GM21447 (cell line): ENCODE data around the gene RIMKLB.
"Not testable (repeated sequence)": the region's sequence is repeated elsewhere in the genome, so short reads cannot be mapped to it uniquely, and the experiment has no call there.

Source experiments
- ATAC-seq: cut with Tn5 transposase; IDR thresholded peaks from one replicate; pipeline ENCODE4 v1.9.1; 2021; ENCODE audit not compliant: unreplicated experiment

Gene RIMKLB

GRCh38 chr12:8816448-8817050, 118.8 kb downstream of the RIMKLB start:
- ATAC-seq = no peak

DNA sequence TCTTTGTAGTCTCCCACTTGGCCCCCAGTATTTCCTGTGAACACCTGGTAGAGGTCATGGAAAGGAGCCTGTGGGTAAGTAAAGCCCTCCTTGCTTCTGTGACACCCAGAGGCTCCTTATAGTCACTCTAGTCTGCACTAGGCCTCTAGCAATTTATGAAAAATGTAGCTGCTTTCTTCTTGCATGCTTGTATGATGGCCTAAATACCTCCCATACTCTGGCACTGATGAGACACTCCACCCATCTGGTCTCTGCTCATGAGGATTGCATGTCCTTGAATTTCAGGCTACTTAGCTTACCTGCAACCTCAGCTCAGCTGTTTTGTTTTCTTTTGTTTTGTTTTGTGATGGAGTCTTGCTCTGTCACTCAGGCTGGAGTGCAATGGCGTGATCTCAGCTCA, 120.1 kb downstream of the RIMKLB start:
- ATAC-seq = no peak

DNA sequence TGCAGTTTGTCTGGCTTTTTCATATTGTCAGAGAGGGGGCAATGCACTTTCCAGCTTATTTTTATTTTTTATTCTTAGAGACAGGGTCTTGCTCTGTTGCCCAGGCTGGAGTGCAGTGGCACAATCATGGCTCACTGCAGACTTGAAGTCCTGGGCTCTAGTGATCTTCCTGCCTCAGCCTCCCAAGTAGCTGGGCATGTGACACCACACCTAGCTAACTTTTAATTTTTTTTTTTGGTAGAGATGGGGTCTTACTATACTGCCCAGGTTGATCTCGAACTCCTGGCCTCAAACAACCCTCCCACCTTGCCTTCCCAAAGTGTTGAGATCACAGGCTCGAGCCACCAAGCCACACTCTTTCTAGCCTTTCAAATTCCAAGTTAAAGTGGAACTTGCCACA, 120.7 kb downstream of the RIMKLB start:
- no peak for ATAC-seq

DNA sequence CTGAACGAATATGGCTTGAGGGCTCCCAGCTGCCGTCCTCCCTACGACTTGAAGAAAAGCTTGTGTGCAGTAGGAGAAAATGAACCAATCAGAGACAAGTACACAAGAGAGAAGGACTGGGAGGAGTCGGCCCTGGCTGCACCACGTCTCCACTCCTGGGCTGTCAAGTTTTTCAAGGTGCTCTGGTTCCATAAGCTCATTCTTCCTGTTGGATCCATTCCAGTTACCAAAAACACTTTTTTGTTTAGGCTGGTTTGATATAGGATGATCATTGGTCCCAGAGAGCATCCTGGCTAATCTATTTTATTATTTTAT, 121.8 kb downstream of the RIMKLB start:
- no peak for ATAC-seq

DNA sequence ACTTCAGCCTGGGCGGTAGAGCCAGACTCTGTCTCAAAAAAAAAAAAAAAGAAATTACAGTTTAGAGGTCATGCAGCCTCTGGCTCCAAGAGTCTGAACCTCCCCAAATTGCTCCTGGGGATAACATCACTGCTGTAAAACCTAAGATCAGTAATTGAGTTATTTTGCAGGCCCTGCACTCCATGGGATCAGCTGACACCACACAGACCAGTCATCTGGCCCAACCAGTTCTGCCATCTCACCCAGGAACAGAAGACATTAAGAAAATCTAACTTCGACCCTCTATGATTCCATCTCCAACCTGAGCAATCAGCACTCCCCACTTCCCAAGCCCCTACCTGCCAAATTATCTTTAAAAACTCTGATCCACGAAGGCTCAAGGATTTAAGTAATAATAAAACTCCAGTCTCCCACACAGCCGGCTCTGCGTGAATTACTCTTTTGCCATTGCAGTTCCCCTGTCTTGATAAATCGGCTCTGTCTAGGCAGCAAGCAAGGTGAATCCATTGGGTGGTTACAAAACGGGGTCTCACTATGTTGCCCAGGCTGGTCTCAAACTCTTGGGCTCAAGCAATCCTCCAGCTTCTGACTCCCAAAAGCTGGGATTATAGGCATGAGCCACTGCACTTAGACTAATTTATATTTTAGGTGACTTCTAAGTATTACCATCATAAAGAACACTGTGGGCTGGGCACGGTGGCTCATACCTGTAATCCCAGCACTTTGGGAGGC, 123.1 kb downstream of the RIMKLB start:
- not testable (repeated sequence) for ATAC-seq

DNA sequence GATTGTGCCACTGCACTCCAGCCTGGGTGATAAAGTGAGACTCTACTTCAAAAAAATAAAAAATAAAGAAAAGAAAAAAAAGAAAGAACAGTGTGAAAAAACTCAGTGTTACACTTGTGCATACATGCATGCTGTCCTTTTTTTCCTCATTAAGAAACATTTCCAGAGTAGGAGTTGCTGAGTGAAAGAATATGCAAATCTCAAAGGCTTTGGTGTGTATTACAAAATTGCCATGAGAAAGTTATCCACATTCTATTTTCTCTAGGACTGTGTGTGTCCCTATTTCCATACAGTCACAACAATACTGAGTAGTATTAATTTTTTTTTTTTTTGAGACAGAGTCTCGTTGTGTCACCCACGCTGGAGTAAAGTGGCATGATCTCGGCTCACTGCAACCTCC, 123.8 kb downstream of the RIMKLB start:
- no peak for ATAC-seq

DNA sequence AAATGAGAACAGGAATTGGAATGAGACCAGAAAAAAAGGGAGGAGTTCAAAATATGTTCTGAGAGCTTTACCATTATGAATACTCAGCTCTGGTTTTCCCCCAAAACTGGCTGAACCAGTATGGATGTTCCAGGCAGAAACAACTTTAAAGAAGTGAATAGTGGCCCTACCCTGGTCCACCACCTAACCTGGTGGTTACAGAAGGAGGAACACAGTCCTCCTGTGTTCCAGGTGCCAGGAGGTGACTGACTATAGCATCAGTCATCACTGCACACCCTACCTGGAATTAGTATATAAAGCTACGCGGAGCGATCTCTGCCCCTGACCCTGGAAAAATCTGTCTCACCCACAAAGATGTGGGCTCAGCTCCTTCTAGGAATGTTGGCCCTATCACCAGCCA, 124.5 kb downstream of the RIMKLB start, which contains the start of gene A2ML1:
Gene A2ML1 (plus strand): TSS at position 324 of the 400 bp plus-strand sequence. CDS start 31 bp downstream, at position 355.
- ATAC-seq = no peak

DNA sequence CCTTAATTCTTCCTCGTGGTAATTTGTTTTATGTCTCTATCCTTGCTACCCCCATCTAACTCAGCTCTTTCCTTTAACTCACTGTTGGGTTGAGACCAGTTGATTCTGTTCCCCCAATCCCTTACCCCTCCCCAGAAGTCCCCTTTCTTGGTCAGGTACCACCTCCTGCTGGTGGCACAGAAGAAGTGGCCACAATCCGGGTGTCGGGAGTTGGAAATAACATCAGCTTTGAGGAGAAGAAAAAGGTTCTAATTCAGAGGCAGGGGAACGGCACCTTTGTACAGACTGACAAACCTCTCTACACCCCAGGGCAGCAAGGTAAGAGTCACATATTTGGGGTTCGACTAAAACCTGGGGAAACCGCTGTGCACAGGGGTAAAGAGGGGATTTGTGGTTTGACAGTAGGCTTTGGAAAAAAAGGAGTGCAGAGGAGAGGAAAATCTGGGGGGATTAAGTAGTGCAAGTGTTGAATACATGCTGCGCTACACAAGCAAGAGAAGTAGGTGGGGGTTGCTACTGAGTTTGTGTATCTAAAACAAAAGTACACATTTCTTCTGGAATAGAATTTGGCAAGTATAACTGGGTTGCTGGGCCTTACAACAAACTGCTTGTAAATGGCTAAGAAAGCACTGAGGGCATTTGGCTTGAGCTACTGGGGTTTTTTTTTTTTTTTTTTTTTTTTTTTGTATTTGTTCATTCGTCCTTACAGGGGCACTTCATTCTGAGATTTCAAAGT, 125.9 kb downstream of the RIMKLB start:
- ATAC-seq = no peak

GRCh38 chr12:8827551-8828256, 129.9 kb downstream of the RIMKLB start:
- no peak for ATAC-seq

- ATAC-seq = no peak
Observed at GRCh38 chr12:8828257-8829124, 130.7 kb downstream of the RIMKLB start.

DNA sequence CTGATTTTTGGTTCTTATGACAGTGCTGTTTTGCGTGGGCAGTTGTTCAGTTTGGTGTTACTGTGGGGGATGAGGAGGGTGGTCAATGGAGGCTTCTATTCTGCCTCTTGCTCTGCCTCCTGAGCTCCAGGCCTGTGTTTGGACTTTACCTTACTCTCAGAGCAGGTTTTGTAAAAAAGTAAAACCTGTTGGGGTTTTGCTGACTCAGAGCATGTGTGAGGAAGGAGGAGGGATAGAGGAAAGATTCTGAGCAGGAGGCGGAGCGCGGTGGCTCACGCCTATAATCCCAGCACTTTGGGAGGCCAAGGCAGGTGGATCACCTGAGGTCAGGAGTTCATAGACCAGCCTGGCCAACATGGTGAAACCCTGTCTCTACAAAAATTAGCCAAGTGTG, 131.3 kb downstream of the RIMKLB start:
- no peak for ATAC-seq

DNA sequence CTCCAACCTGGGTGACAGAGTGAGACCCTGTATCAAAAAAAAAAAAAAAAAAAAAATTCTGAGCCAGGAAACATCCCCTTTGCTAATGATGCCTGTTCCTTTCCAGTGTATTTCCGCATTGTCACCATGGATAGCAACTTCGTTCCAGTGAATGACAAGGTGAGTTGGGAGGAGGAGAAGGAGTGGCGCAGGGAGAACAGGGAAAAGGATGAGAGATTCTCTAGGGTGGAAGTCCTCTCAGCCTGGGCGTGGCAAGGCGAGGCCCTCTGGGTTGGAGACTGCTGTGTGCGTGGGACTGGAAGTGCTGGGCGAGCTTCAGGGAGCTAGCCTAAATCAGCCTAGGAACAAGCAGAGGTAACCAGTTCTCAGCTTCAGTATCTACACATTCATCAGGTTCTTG, 131.8 kb downstream of the RIMKLB start:
- ATAC-seq = no peak

DNA sequence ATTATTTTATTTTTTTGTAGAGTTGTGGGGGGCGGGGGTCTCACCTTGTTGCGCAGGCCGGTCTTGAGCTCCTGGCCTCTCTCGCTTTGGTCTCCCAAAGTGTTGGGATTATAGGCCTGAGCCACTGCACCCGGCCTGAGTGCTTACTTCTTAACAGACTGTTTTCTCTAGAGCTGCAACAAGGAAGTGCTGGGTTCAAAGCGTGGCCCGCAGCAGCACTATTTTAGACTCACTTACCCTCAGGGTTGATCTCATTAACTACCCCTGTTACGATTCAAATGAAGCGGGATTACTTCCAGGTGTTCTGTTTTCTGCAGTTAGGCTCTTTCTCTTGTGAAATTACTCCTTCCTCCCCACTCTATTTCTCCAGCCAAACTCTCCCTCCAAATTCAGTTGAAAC, 133.3 kb downstream of the RIMKLB start:
- no peak for ATAC-seq

DNA sequence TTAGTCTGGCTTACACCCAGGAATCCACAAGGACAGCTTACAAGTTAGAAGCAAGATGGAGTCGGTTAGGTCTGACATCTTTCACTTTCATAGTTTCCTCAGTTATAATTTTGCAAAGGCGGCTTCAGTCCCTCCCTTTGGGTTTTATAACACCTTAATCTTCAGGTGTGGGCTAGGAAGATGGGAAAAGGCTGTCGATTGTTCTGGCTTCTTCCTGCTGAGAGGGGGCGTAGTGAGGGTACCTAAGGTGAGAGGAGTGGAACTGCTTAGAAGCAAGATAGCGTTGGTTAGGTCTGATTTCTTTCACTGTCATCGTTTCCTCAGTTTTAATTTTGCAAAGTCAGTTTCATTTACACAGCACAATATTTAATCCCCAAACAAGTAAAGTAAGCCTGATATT, 134.7 kb downstream of the RIMKLB start:
- no peak for ATAC-seq
